Measurements from ENCODE around the gene CAMTA1.

The CAMTA1 gene

GRCh38 chr1:7500381-7501083 is 715.3 kb downstream of the CAMTA1 start:
- DNase-seq (ENCODE audit: low read depth) = no peak

GRCh38 chr1:7501084-7501491 is 715.8 kb downstream of the CAMTA1 start:
- DNase-seq (ENCODE audit: low read depth) = no peak

GRCh38 chr1:7501723-7502603 is 716.7 kb downstream of the CAMTA1 start:
- DNase-seq (ENCODE audit: low read depth) = no peak

GRCh38 chr1:7503691-7504437 is 718.6 kb downstream of the CAMTA1 start:
- no peak for DNase-seq (ENCODE audit: low read depth)

GRCh38 chr1:7504438-7504720 is 719.1 kb downstream of the CAMTA1 start:
- DNase-seq (ENCODE audit: low read depth) = no peak

GRCh38 chr1:7505094-7505770 is 720.0 kb downstream of the CAMTA1 start:
- no peak for DNase-seq (ENCODE audit: low read depth)

GRCh38 chr1:7505771-7506453 is 720.7 kb downstream of the CAMTA1 start:
- DNase-seq (ENCODE audit: low read depth) = no peak

GRCh38 chr1:7506454-7507284 is 721.4 kb downstream of the CAMTA1 start:
- DNase-seq (ENCODE audit: low read depth) = no peak

- no peak for DNase-seq (ENCODE audit: low read depth)
These were observed 722.2 kb downstream of the CAMTA1 start for GRCh38 chr1:7507285-7508019.

GRCh38 chr1:7508052-7508933 is 723.0 kb downstream of the CAMTA1 start:
- no peak for DNase-seq (ENCODE audit: low read depth)

- DNase-seq (ENCODE audit: low read depth) = no peak
These were observed 723.8 kb downstream of the CAMTA1 start for GRCh38 chr1:7508934-7509519.

GRCh38 chr1:7509598-7509997 is 724.3 kb downstream of the CAMTA1 start:
- DNase-seq (ENCODE audit: low read depth) = no peak

GRCh38 chr1:7510389-7510931 is 725.2 kb downstream of the CAMTA1 start:
- no peak for DNase-seq (ENCODE audit: low read depth)

GRCh38 chr1:7511381-7511780 is 726.1 kb downstream of the CAMTA1 start:
- no peak for DNase-seq (ENCODE audit: low read depth)

- no peak for DNase-seq (ENCODE audit: low read depth)
These were observed 727.8 kb downstream of the CAMTA1 start for GRCh38 chr1:7513081-7513480.

GRCh38 chr1:7515175-7515574 is 729.9 kb downstream of the CAMTA1 start:
- DNase-seq (ENCODE audit: low read depth) = no peak

- DNase-seq (ENCODE audit: low read depth) = no peak
These were observed 730.6 kb downstream of the CAMTA1 start for GRCh38 chr1:7515904-7516303.

GRCh38 chr1:7516341-7516740 is 731.1 kb downstream of the CAMTA1 start:
- DNase-seq (ENCODE audit: low read depth) = no peak
